Measurements from ENCODE around the gene HES3. TPM values are rescaled to one million over a fixed set of nuclear protein-coding genes. Genes with fewer than 3 reads are reported as not detected.
"Not testable (repeated sequence)": the region's sequence is repeated elsewhere in the genome, so short reads cannot be mapped to it uniquely, and the experiment has no call there.

Gene HES3
- total RNA-seq, 1 experiment from 2014 or later: not detected

- not testable (repeated sequence) for DNase-seq (ENCODE audit: low read depth)
Observed at GRCh38 chr1:6219641-6220040, 24.3 kb upstream of the HES3 start.

- no peak for DNase-seq (ENCODE audit: low read depth)
Observed at GRCh38 chr1:6220236-6220635, 23.7 kb upstream of the HES3 start.

- DNase-seq (ENCODE audit: low read depth): no peak
Observed at GRCh38 chr1:6221210-6221784, 22.7 kb upstream of the HES3 start.

- DNase-seq (ENCODE audit: low read depth): peak; percentile 79
Observed at GRCh38 chr1:6222636-6223035, 21.3 kb upstream of the HES3 start.

GRCh38 chr1:6223617-6224016, 20.4 kb upstream of the HES3 start:
- no peak for DNase-seq (ENCODE audit: low read depth)

GRCh38 chr1:6224718-6225117, 19.3 kb upstream of the HES3 start:
- no peak for DNase-seq (ENCODE audit: low read depth)

- DNase-seq (ENCODE audit: low read depth): no peak
Observed at GRCh38 chr1:6225651-6226050, 18.3 kb upstream of the HES3 start.

GRCh38 chr1:6233376-6233775, 10.6 kb upstream of the HES3 start:
- DNase-seq (ENCODE audit: low read depth): no peak

- DNase-seq (ENCODE audit: low read depth): peak; percentile 66
Observed at GRCh38 chr1:6234502-6235295, 9.3 kb upstream of the HES3 start.

GRCh38 chr1:6235296-6235677, 8.7 kb upstream of the HES3 start:
- DNase-seq (ENCODE audit: low read depth): no peak

GRCh38 chr1:6237093-6237492, 6.9 kb upstream of the HES3 start:
- no peak for DNase-seq (ENCODE audit: low read depth)

- no peak for DNase-seq (ENCODE audit: low read depth)
Observed at GRCh38 chr1:6239213-6239752, 4.7 kb upstream of the HES3 start.

GRCh38 chr1:6239950-6240768, 3.8 kb upstream of the HES3 start:
- DNase-seq (ENCODE audit: low read depth): no peak

- DNase-seq (ENCODE audit: low read depth): no peak
Observed at GRCh38 chr1:6241107-6241886, 2.7 kb upstream of the HES3 start.

- DNase-seq (ENCODE audit: low read depth): no peak
Observed at GRCh38 chr1:6241887-6242740, 1.9 kb upstream of the HES3 start.

GRCh38 chr1:6243053-6243834, 735 bp upstream of the HES3 start:
- no peak for DNase-seq (ENCODE audit: low read depth)

GRCh38 chr1:6244401-6245049, 546 bp downstream of the HES3 start:
- DNase-seq (ENCODE audit: low read depth): no peak

- DNase-seq (ENCODE audit: low read depth): peak; percentile 77
Observed at GRCh38 chr1:6245086-6245868, 1.3 kb downstream of the HES3 start.

Data from LHCN-M2 (cell line).